ENCODE data around the gene THYN1.

THYN1 gene

DNA sequence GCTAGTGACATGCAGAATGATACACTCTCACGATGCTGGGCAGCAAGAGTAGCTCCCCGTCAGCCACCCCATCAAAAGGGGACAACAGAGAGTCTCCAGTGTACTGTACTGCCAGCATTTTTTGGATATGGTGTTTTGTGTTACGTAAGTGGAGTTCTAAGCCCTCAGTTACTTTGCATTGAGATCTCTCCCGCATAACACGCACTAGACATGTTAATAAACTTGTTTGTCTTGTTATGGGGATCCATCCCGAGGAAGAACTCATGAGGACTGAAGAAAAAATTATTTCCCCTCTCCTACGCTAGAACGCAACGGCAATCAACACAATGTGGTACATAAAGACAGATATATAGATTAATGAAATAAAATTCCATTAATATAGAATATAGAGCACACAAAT is 53.6 kb downstream of the THYN1 start:
- ATAC-seq, result no peak
- TF ChIP-seq ZFP3 (CRISPR knock-in tag; IDR thresholded peaks at IDR 0.05), result no peak
- no peak for TF ChIP-seq POU6F1 (CRISPR knock-in tag; IDR thresholded peaks at IDR 0.05; ENCODE audit: borderline replicate concordance, low read depth)
- TF ChIP-seq ZNF8 (CRISPR knock-in tag; IDR thresholded peaks at IDR 0.05), result no peak
- TF ChIP-seq BACH2 (CRISPR knock-in tag; IDR thresholded peaks at IDR 0.05; ENCODE audit: borderline replicate concordance), result no peak
- TF ChIP-seq ISL1 (CRISPR knock-in tag; IDR thresholded peaks at IDR 0.05), result no peak
- no peak for TF ChIP-seq ARNTL (CRISPR knock-in tag; IDR thresholded peaks at IDR 0.05; ENCODE audit: borderline replicate concordance, low read depth)
- no peak for TF ChIP-seq PPARA (CRISPR knock-in tag; IDR thresholded peaks at IDR 0.05; ENCODE audit: borderline replicate concordance)
- no peak for TF ChIP-seq CSDC2 (CRISPR knock-in tag; IDR thresholded peaks at IDR 0.05)
- TF ChIP-seq SNAI2 (CRISPR knock-in tag; IDR thresholded peaks at IDR 0.05), result no peak
- no peak for TF ChIP-seq ZFP30 (CRISPR knock-in tag; IDR thresholded peaks at IDR 0.05)
- no peak for TF ChIP-seq RARB (CRISPR knock-in tag; IDR thresholded peaks at IDR 0.05)
- TF ChIP-seq ZNF565 (CRISPR knock-in tag; conservative IDR thresholded peaks at IDR 0.05; ENCODE audit: low read depth), result no peak
- TF ChIP-seq PATZ1 (CRISPR knock-in tag; IDR thresholded peaks at IDR 0.05; ENCODE audit: borderline replicate concordance), result no peak
- no peak for TF ChIP-seq CREB5 (CRISPR knock-in tag; IDR thresholded peaks at IDR 0.05; ENCODE audit: low read depth)
- no peak for TF ChIP-seq ZC3H10 (CRISPR knock-in tag; IDR thresholded peaks at IDR 0.05)
- TF ChIP-seq TCF4 (CRISPR knock-in tag; IDR thresholded peaks at IDR 0.05; ENCODE audit: borderline replicate concordance), result no peak
- TF ChIP-seq TSHZ2 (CRISPR knock-in tag; IDR thresholded peaks at IDR 0.05), result no peak
- no peak for TF ChIP-seq ESRRG (CRISPR knock-in tag; IDR thresholded peaks at IDR 0.05)
- TF ChIP-seq, protein P1, sequence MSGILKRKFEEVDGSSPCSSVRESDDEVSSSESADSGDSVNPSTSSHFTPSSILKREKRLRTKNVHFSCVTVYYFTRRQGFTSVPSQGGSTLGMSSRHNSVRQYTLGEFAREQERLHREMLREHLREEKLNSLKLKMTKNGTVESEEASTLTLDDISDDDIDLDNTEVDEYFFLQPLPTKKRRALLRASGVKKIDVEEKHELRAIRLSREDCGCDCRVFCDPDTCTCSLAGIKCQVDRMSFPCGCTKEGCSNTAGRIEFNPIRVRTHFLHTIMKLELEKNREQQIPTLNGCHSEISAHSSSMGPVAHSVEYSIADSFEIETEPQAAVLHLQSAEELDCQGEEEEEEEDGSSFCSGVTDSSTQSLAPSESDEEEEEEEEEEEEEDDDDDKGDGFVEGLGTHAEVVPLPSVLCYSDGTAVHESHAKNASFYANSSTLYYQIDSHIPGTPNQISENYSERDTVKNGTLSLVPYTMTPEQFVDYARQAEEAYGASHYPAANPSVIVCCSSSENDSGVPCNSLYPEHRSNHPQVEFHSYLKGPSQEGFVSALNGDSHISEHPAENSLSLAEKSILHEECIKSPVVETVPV (CRISPR knock-in tag; IDR thresholded peaks at IDR 0.05), result no peak
- no peak for TF ChIP-seq TOX (CRISPR knock-in tag; IDR thresholded peaks at IDR 0.05; ENCODE audit: borderline replicate concordance)

Measured in SK-N-SH treated with all-trans-retinoic acid at 6 μM for 48 hours (cell line).